T-helper 1 cell (primary cell): ENCODE data around the gene ANTXR1.

Source experiments
- DNase-seq, 5 donors: peaks; one replicate each; pipeline ENCODE4 v3.0.0-alpha.2; 2012 to 2020

ANTXR1 gene

GRCh38 chr2:69075486-69075885 is 62.5 kb downstream of the ANTXR1 start:
- DNase-seq: no peak

DNA sequence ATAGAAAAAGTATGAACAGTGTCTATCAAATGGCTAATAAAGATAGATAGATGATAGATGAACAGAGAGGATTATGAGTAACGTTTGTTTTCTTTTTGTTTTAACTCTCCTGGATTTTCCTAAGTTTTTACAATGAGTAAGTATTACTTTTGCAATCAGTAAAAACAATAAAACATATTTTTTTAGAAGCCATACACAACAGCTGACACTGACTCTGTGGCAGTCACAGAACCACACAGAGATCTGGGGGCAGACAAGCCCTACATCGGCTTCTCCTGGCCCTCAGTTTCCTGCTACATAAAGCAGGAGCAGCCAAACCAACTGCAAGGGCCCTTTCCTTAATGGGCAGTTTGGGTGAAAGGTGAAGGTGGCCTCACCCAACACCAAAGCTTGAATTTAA is 63.6 kb downstream of the ANTXR1 start:
- DNase-seq: no peak

GRCh38 chr2:69077252-69077950 is 64.4 kb downstream of the ANTXR1 start:
- no peak for DNase-seq

GRCh38 chr2:69080071-69080470 is 67.1 kb downstream of the ANTXR1 start:
- no peak for DNase-seq

DNA sequence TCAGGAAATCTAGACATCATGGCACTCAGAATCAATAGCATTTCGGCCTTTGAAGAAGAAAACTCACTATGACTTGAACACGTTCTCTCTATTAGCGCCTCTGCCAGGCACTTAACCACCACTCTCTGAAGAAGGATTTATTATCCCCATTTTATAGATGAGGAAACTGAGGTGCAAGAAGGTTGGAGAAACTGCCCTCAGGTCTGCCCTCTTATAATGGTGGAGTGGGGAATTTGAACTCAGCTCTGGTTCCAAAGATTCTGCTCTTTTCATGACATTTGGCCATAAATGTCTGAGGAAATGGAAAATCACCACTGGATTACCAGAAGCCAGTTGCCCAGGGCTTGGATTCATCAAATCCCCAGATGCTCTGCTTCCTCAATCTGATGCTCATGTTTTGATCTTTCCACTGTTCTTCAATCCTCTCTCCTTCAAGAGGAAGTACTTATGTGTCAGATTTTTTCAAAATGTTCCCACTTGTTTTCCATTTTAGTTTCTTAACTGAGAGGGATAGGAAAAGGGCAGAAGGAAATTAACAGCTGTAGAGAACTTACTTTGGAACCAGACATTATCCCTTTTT is 68.1 kb downstream of the ANTXR1 start:
- no peak for DNase-seq

DNA sequence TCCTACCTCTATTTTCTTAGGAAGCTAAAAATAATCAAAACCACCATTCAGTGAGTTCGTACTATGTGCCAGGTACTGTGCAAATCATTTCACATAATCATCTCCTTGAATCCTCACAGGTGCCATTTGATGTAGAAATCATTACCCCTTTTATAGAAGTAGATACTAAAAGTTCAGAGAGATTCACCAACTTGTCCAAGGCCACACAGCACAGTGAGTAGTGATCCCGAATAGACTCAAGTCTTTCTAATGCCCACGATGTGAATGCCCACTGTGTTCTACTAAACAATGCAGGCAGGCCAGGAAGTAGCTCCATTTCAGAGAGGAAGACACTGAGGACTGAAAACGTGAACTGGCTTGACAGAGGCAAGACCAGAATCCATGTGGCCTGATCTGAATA is 68.8 kb downstream of the ANTXR1 start:
- no peak for DNase-seq

DNA sequence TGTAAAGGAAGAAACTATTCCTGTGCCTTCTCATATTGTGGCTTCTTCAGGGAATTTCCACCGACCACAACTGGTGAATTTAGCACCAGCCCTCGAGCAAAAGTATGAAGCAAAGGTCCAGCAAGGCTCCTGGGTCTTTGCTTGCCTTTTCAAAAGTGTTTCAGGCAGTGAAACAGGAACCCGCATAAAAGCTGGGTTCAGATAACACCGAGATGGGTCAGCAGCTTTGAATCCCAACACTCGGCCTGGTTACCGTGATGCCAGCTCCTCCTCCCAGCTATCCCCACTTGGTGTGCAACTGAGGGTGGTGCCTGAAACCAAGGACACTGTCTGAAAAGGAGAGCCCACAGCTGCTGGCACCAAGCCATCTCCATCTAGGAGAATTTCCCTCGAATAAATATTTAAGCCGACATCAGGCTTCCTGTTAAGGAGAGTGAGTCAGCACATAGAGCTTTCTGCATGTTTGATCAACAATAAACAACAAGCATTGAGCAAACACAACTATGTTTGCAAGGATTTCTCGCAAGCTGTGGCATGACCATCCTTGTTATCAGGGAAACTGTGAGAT is 69.5 kb downstream of the ANTXR1 start:
- DNase-seq: no peak

DNA sequence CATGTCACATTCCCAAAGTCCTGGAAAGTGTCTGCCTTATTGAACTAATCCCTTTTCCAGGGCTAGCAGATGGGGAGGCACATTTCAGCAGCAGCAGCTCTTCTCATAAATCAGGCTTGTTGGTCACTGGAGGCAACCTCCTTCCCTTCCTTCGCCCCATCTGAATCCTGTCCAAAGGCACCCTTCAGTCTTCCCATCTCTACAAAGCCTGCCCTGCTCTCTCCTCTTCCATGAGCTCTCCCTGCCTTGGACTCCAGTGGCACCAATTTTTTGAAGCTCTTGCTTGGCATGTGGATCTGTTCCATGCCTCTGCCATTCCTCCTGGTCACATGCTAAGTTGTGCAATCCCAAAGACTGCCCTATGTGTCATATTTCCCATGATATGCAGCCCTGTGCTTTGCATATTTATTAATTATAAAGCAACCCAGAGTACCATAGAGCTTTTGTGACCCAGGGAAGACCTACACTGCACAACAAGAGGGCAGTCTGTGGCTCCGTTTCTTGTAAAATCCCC is 70.3 kb downstream of the ANTXR1 start:
- DNase-seq: no peak

DNA sequence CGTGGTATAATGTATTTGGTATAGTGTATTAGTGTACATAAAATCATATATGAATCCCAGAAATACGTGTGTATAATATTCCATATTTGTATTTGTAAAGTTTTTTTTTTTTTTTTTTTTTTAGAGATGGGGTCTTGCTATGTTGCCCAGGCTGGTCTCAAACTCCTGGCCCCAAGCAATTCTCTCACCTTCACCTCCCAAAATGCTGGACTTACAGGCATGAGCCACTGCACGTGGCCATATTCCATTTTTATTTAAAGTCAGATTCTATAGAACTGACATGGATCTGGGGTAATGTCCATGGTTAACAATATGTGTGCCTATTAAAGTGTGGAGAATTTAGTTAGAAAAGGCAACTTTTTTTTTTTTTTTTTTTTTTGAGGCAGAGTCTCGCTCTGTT is 71.5 kb downstream of the ANTXR1 start:
- DNase-seq: no peak

- no peak for DNase-seq
Observed at GRCh38 chr2:69086466-69086865, 73.5 kb downstream of the ANTXR1 start.

DNA sequence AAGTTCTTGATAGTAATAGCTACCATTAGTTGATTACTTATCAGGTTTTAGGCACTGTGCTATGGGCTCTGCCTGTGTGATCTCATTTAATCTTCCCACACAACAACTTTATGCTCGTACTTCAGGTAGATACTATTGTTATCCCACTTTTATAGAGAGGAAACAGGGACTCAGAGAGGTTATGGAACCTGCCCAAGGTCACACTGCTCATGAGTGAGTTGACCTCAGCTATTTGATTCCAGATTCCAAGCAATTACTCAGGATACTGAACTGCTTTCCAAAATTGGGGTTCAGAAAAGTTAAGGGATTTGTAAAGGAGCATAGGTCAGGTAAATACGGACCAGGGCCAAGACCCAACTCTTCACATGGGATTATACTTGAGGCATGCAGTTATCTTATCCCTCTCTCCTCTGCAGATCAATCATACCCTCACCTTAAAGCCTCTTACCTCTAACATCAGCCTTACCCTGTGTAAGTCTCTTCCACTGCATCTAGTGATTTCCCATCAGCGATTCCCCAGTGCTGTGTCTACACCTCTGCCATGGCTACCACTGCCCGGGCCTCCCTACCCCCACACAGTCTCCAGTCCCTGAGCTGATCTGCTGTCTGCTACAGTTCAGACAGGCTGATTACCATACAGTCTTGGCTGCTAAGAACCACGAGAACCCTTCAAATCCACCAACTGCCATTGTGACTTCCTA is 74.4 kb downstream of the ANTXR1 start:
- no peak for DNase-seq

GRCh38 chr2:69087912-69088240 is 74.9 kb downstream of the ANTXR1 start:
- DNase-seq: no peak

- no peak for DNase-seq
Observed at GRCh38 chr2:69088466-69088865, 75.5 kb downstream of the ANTXR1 start.

DNA sequence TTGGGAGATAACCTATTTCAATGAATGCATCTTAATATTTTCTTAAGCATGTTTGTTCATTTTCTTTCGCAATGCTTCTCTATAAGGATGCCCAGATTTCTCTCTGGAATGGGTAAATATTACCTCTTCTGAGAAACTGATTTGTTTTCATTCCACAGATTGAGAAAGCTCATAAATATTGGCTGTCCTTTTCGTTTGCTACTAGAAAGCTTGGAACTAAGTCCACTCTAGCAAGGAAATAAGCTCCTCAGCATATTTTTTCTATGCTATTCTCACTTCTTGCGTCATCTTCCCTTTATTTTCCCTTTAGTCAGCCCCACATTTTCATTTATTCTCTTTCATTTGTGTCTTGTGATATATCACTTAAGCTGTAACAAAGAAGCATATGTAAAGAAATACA is 76.3 kb downstream of the ANTXR1 start:
- DNase-seq: no peak

DNA sequence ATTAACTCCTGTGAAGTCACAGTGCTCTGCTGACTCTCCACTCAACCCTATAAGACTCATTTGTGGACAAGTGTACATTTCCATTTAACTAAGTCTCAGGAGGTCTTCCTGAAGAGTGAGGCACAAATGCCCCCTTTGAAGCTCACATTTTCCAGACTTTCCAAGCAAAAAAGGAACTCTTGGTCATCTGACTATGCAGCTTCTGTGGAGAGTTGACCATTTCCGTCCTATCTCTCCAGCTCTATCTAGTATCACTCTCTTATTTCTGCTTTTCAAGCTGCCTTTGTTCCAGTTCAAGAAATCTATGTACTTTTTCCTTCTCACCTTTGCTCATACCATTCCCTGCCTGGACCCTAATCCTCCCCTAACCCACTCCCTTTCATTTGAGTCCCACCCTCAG is 77.0 kb downstream of the ANTXR1 start:
- DNase-seq: no peak

- DNase-seq: no peak
Observed at GRCh38 chr2:69090820-69091219, 77.8 kb downstream of the ANTXR1 start.

DNA sequence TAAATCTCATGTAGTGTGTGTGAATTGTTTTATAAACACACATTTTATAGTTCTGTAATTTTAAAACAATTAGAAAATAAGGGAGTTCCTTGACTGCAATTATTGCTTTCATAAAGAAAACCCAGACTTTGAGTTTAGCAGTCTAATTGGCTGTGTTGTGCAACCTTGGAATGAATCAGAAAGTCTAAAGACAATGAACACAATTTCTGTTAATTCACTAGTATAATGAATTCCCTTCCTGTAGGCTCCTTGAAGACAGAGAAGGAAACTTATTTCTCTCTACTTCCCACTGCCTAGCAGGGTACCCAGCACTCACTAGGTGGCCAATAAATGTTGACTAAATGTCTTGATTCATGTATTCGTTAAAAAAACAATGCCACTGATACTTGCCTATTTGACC is 79.9 kb downstream of the ANTXR1 start:
- no peak for DNase-seq

GRCh38 chr2:69095305-69095704 is 82.3 kb downstream of the ANTXR1 start:
- no peak for DNase-seq

DNA sequence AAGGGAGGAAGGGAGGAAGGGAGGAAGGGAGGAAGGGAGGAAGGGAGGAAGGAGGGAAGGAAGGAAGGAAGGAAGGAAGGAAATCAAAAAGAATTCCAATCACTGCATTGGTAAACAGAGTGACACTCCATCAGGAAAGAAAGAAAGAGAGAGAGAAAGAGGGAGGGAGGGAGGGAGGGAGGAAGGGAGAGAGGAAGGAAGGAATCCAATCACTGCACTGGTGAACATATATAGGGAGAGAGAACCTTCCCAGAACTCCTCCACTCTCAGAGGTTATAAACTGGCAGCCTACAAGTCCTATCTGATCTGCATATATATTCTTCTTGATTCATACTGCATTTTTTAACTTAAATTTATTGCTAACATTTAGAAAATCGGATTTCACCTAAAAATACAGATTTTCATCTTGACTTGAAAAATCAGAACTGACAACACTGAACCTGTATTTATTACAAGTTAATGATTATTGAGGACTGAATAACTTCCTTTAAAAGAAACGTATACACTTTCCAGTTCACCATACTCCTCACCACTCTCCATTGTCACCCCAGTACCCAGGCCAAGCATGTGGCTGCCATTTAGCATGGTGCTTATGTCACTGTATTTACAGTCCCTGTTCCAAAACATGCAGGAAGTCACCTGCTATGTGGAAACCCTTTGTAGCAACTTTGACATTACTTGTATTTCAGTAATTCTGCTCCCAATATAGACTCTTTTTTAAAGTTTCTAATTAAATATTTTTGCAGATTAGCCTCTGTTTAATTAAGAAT is 83.5 kb downstream of the ANTXR1 start:
- DNase-seq: no peak

- no peak for DNase-seq
Observed at GRCh38 chr2:69097148-69097610, 84.2 kb downstream of the ANTXR1 start.

DNA sequence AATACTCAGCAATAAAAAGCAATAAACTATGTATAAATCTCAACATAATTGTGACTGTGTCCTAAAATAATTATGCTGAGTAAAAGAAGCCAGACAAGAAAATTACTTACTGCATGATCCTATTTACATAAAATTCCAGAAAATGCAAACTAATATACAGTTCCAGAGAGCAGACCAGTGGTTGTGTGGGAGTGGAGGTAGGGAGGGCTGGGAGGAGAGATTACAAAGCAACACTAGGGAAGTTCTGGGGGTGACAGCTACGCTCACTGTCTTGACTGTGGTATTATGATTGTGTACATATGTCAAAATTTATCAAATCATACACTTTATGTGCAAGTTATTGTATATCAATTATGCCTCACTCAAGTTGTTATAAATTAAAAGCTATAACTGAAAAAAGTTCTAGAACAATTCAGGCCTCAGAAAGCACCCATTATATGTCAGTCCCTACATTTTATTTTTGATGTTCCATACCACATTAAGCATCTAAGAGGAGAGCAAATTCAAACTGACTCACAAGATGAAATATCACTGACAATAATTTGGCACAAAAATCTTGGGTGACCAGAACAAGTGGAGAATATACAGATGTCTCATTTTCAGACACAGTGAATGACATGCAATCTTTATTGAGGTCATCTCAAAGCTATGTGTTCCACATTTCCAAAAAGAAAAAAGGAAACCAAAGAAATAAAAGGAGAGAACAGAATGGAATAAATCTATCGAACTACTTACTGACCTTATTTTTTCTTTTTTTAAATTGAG is 85.1 kb downstream of the ANTXR1 start:
- DNase-seq: no peak

DNA sequence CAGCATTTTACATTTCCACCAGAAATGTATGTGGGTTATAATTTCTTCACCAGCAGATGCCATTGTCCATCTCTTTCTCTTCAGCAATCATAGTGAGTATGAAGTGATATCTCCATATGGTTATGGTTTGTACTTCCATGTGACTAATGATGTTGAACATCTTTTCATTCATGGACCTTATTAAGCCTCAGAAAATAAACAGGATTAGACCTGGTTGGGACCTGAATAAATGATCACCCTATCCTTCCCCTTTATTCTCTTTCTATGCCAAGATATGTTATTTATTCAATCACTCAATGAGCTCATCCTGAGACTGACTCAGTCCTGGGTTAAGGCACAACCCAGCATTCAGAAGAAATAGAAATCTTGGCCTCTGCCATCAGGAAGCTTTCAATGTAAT is 86.6 kb downstream of the ANTXR1 start:
- DNase-seq: no peak
